IgD-negative memory B cell (primary cell): ENCODE results near the gene ITGB2. TPM values are rescaled to one million over a fixed set of nuclear protein-coding genes. Genes with fewer than 3 reads are reported as not detected.

Experiments used
- H3K27ac Mint-ChIP-seq, 3 donors: one replicate each; pipeline ENCODE4 v1.8.0; 2020 to 2022; ENCODE audit warnings: mild to moderate bottlenecking in 3 of 3, mixed read lengths in 3 of 3, moderate library complexity in 1 of 3
- H3K27me3 Mint-ChIP-seq: one replicate; pipeline ENCODE4 v1.8.0; 2021; ENCODE audit warnings: mixed read lengths
- H3K36me3 Mint-ChIP-seq: one replicate; pipeline ENCODE4 v1.8.0; 2020; ENCODE audit warnings: mild to moderate bottlenecking, mixed read lengths
- H3K4me1 Mint-ChIP-seq, 3 donors: one replicate each; pipeline ENCODE4 v1.8.0; 2020 to 2022; ENCODE audit warnings: mixed read lengths in 3 of 3, mild to moderate bottlenecking in 1 of 3
- H3K4me3 Mint-ChIP-seq, 4 donors: one replicate each; pipeline ENCODE4 v1.8.0; 2020 to 2022; ENCODE audit warnings: mild to moderate bottlenecking in 4 of 4, mixed read lengths in 4 of 4, moderate library complexity in 3 of 4
- H3K9me3 Mint-ChIP-seq, 3 donors: one replicate each; pipeline ENCODE4 v1.8.0; 2020 to 2021; ENCODE audit warnings: mixed read lengths in 3 of 3, mild to moderate bottlenecking in 1 of 3
- polyA plus RNA-seq: library from polyadenylated mRNA; unstranded; fragments of 300-500 nt; fragmentation: Illumina TruSeq; gene quantifications from one replicate; pipeline ENCODE4 v1.2.3, GENCODE V29; 2021

ITGB2 gene
- polyA plus RNA-seq, 1 donor from 2014 or later, result 294 TPM

DNA sequence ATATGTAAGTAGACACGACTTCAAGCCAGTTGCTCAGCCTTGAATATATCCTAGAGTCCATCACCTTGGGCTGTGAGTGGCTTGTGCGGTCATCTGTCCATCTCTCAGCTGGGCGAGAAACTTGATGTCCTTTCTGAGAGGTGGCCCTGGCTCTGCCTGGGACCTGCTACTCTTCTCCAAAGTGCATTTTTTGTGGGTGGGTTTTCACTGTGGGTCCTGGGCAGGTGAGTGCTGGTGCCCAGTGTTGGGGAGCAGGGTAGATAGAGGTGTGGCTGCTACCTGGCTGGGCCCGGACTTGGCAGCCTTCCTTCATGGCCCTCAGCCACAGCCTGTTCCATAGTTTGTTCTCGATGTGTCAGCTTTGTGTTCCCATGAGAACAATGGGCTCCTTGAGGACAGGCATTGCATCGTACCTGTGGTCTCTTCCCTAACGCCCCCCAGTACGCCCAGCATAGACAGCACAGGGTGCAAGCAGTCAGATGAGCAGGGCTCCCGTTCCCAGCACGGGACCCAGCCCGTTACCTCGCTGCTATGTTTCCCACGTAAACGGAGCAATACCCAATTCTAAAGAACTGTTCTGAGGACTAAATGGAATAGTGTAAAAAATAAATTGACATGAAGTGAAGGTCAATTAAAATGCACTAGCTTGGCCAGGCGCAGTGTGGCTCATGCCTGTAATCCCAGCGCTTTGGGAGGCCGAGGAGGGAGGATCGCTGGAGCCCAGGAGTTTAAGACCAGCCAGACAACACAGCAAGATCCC lies 18.3 kb upstream of the ITGB2 start:
- peaks cover 28 to 32% (median 30%) of the 10 kb centered on the region in 3 donors for H3K4me1 Mint-ChIP-seq
- H3K36me3 Mint-ChIP-seq, result peaks cover 3% of the 10 kb centered on the region
- H3K4me3 Mint-ChIP-seq, result peak overlapping the region; percentile 87 to 93 (median 92)
- no peaks in the 10 kb centered on the region for H3K27me3 Mint-ChIP-seq
- H3K27ac Mint-ChIP-seq, result peak overlapping the region; percentile 10 to 83 (median 13)
- no peaks in the 10 kb centered on the region for H3K9me3 Mint-ChIP-seq

GRCh38 chr21:44935533-44935927 lies 14.8 kb upstream of the ITGB2 start:
- H3K4me1 Mint-ChIP-seq, result peaks cover 18 to 20% (median 19%) of the 10 kb centered on the region in 3 donors
- no peaks in the 10 kb centered on the region for H3K36me3 Mint-ChIP-seq
- H3K27ac Mint-ChIP-seq, result no peak overlapping the region
- no peak overlapping the region for H3K4me3 Mint-ChIP-seq
- H3K27me3 Mint-ChIP-seq, result no peaks in the 10 kb centered on the region
- no peaks in the 10 kb centered on the region for H3K9me3 Mint-ChIP-seq

GRCh38 chr21:44934797-44935532 lies 14.3 kb upstream of the ITGB2 start:
- H3K4me1 Mint-ChIP-seq, result peaks cover 16 to 22% (median 22%) of the 10 kb centered on the region in 3 donors
- no peaks in the 10 kb centered on the region for H3K36me3 Mint-ChIP-seq
- peak overlapping the region in 1 of 3 donors; percentile 60 for H3K27ac Mint-ChIP-seq
- peak overlapping the region in 1 of 4 donors; percentile 10 for H3K4me3 Mint-ChIP-seq
- no peaks in the 10 kb centered on the region for H3K27me3 Mint-ChIP-seq
- no peaks in the 10 kb centered on the region for H3K9me3 Mint-ChIP-seq

DNA sequence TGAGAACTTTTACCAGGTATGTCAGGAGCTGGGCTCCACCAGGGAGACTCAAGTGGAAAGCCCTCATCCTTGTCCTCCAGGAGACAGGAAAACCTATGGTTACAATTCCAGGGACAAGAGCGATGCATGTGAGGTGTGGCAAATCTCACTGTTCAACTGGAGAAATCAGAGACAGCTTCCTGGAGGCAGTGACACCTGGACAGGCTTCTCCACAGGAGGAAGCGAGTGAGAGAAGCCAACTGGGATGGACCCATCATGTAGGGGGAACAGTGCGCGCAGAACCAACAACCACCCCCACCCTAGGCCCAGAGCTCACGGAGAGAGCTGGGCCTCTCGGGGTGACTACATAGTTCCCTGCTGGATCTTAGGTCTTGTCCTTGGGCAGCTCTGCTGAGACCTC lies 13.6 kb upstream of the ITGB2 start:
- peaks cover 0 to 2% (median 0%) of the 10 kb centered on the region in 3 donors for H3K9me3 Mint-ChIP-seq
- no peaks in the 10 kb centered on the region for H3K36me3 Mint-ChIP-seq
- peak overlapping the region in 1 of 3 donors; percentile 60 for H3K27ac Mint-ChIP-seq
- peaks cover 16 to 28% (median 26%) of the 10 kb centered on the region in 3 donors for H3K4me1 Mint-ChIP-seq
- H3K27me3 Mint-ChIP-seq, result no peaks in the 10 kb centered on the region
- H3K4me3 Mint-ChIP-seq, result peak overlapping the region in 1 of 4 donors; percentile 69

DNA sequence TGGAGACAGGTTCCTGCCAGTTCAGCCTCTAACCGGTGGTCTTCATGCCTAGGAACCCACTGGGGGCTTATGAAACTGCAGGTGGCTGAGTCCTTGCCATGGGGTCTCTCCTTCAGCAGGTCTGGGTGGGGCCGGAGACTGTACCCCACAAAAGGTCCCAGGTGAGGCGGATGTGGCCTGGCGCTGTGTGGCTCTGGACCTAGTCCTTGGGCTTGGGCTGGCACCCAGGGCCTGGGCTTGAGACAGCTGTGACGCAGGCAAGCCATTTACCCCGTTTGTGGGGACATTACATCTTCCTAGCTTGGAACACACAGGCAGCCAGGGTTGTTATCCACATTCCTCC lies 13.2 kb upstream of the ITGB2 start:
- H3K27ac Mint-ChIP-seq, result peak overlapping the region in 2 of 3 donors; percentile 53 to 60
- no peaks in the 10 kb centered on the region for H3K27me3 Mint-ChIP-seq
- no peaks in the 10 kb centered on the region for H3K36me3 Mint-ChIP-seq
- peaks cover 16 to 26% (median 24%) of the 10 kb centered on the region in 3 donors for H3K4me1 Mint-ChIP-seq
- peak overlapping the region in 2 of 4 donors; percentile 58 to 69 for H3K4me3 Mint-ChIP-seq
- H3K9me3 Mint-ChIP-seq, result peaks cover 0 to 2% (median 0%) of the 10 kb centered on the region in 3 donors

DNA sequence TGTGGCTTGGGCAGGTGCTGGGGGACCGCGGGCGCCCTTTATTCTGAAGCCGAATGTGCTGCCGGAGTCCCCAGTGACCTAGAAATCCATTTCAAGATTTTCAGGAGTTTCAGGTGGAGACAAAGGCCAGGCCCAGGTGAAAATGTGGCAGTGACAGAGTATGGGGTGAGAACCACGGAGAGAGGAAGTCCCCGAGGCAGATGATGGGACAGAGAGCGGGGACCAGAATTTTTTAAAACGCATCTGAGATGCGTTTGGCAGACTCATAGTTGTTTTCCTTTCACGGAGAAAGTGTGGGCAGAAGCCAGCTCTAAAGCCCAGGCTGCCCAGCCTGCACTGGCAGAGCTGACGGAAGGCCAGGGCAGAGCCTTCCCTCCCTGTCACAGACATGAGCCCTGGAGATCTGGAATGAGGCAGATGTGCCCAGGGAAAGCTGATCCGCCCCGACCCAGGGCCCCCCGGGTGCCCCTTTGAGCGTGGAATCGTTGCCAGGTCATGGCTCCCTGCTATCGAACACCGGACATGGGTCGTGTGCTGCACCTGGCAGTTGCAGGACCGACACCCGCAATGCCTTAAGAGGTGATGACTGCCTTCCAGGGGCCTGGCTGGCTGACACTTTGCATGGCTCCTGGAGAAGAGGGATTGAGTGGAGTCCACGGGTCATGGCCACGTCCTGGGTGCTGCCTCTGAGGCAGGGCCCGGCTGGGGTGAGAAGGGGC lies 12.7 kb upstream of the ITGB2 start:
- peaks cover 16 to 27% (median 22%) of the 10 kb centered on the region in 3 donors for H3K4me1 Mint-ChIP-seq
- H3K4me3 Mint-ChIP-seq, result peak overlapping the region; percentile 47 to 88 (median 68)
- peaks cover 0 to 2% (median 0%) of the 10 kb centered on the region in 3 donors for H3K9me3 Mint-ChIP-seq
- no peaks in the 10 kb centered on the region for H3K27me3 Mint-ChIP-seq
- H3K27ac Mint-ChIP-seq, result peak overlapping the region in 1 of 3 donors; percentile 60
- no peaks in the 10 kb centered on the region for H3K36me3 Mint-ChIP-seq

DNA sequence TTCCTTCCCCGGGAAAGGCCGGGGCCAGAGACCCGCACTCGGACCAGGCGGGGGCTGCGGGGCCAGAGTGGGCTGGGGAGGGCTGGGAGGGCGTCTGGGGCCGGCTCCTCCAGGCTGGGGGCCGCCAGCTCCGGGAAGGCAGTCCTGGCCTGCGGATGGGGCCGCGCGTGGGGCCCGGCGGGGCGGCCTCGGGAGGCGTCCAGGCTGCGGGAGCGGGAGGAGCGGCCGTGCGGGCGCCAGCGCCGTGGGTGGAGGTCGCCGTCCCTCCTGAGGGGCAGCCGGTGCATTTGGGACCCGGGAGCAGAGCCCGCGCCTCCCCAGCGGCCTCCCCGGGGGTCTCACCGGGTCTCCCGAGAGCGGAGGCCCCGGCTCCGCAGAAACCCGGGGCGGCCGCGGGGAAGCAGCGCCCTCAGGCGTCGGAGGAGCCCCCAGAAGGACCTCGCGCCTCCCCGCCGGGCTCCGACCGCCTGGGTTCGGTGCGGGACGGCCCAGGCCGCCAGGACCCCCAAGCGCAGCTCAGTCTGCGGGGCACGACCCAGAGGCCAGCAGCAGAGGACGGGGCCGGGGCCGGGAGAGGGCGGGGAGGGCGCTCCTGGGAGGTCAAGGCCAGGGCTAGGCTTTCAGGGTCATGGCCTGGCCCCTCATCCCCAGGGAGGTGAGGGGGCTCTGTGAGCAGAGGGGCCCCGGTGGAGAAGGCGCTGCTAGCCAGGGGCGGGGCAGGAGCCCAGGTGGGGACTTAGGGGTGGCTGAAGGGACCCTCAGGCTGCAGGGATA lies 11.9 kb upstream of the ITGB2 start:
- H3K27ac Mint-ChIP-seq, result peak overlapping the region in 1 of 3 donors; percentile 42
- H3K4me1 Mint-ChIP-seq, result peaks cover 16 to 31% (median 27%) of the 10 kb centered on the region in 3 donors
- peak overlapping the region; percentile 69 to 98 (median 92) for H3K4me3 Mint-ChIP-seq
- H3K9me3 Mint-ChIP-seq, result peaks cover 0 to 2% (median 0%) of the 10 kb centered on the region in 3 donors
- H3K27me3 Mint-ChIP-seq, result no peaks in the 10 kb centered on the region
- H3K36me3 Mint-ChIP-seq, result no peaks in the 10 kb centered on the region

DNA sequence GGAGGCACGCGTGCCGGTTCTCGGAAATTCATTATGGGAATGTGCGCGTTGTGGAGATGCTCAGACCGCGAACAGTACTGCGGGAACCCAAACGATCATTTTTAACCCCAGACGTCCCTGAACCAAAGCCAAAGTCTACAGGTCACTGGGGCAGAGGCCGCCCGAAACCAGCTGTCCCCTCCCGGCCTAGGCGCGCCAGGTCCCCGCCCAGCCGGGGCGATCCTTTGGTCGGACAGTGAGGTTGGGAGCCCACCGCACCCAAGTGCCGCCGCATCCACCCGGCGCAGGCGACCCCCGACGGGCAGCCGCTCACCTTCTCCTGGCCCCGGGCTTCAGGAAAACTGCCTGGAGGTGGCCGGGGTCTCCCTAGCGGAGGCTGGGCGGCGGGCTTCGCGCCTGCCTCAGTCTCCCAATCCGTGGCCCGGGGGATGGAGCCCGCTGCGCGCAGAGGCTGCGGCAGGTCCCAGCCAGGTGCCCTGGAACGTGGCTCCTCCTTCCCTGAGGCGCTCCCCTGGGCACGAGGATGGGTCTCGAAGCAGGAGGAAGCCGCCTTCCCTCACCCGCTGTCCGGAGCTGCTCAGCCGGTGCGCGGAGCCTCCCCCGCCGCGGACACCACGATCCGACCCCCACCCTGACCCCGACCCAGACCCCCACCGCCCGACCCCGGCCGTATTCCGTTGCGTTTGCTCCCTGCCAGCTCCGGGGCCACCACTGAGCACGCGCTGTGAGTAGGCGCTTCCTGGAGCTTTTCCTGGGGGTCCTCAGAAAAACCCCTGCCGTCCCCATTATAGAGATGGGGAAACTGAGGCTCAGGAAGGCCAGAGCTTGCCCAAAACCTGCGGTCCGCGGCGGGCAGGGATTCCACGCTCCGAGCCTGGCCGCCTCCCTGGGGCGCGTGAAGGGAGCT lies 11.1 kb upstream of the ITGB2 start:
- H3K27ac Mint-ChIP-seq, result peak overlapping the region; percentile 93 to 97 (median 94)
- peak overlapping the region; percentile 88 to 98 (median 96) for H3K4me3 Mint-ChIP-seq

DNA sequence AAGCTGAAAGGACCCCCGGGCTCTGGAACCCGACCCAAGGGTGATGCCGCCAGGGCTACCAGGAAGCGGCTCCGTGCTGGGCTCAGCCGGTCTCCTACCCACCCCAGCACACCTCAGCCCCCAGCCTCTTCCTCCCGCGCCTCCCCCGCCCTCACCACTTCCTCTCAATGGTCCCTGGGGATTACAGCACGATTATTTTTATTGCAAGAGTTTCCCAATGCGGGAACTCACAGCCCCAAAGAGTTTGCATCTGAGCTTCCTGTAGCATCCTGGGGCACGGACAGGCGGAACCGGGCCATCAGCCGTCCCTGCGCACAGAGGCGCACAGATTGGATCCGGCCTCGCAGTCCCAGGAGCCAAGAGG lies 10.4 kb upstream of the ITGB2 start:
- peak overlapping the region; percentile 94 to 97 (median 94) for H3K27ac Mint-ChIP-seq
- peak overlapping the region; percentile 88 to 98 (median 96) for H3K4me3 Mint-ChIP-seq
- peaks cover 25 to 42% (median 38%) of the 10 kb centered on the region in 3 donors for H3K4me1 Mint-ChIP-seq
- no peaks in the 10 kb centered on the region for H3K27me3 Mint-ChIP-seq
- H3K36me3 Mint-ChIP-seq, result no peaks in the 10 kb centered on the region
- H3K9me3 Mint-ChIP-seq, result peaks cover 0 to 2% (median 0%) of the 10 kb centered on the region in 3 donors

More for the DNA sequence above, 11.1 kb upstream of the ITGB2 start:
- no peaks in the 10 kb centered on the region for H3K27me3 Mint-ChIP-seq
- H3K9me3 Mint-ChIP-seq, result peaks cover 0 to 2% (median 0%) of the 10 kb centered on the region in 3 donors
- H3K4me1 Mint-ChIP-seq, result peaks cover 22 to 35% (median 32%) of the 10 kb centered on the region in 3 donors
- H3K36me3 Mint-ChIP-seq, result no peaks in the 10 kb centered on the region

- H3K9me3 Mint-ChIP-seq, result peaks cover 0 to 2% (median 0%) of the 10 kb centered on the region in 3 donors
- peak overlapping the region; percentile 94 to 97 (median 94) for H3K27ac Mint-ChIP-seq
- no peaks in the 10 kb centered on the region for H3K27me3 Mint-ChIP-seq
- peaks cover 25 to 44% (median 42%) of the 10 kb centered on the region in 3 donors for H3K4me1 Mint-ChIP-seq
- peak overlapping the region; percentile 88 to 98 (median 96) for H3K4me3 Mint-ChIP-seq
- no peaks in the 10 kb centered on the region for H3K36me3 Mint-ChIP-seq
Observed at GRCh38 chr21:44930543-44930981, 9.9 kb upstream of the ITGB2 start.

GRCh38 chr21:44929799-44930542 lies 9.3 kb upstream of the ITGB2 start:
- Mint-ChIP-seq H3K36me3 (no peaks in the 10 kb centered on the region), H3K27ac (peak overlapping the region; percentile 94 to 97 (median 94)), H3K4me1 (peaks cover 26 to 49% (median 48%) of the 10 kb centered on the region in 3 donors), H3K9me3 (peaks cover 0 to 2% (median 0%) of the 10 kb centered on the region in 3 donors), H3K27me3 (no peaks in the 10 kb centered on the region), H3K4me3 (peak overlapping the region; percentile 88 to 98 (median 96))

GRCh38 chr21:44929242-44929798 lies 8.6 kb upstream of the ITGB2 start:
- Mint-ChIP-seq H3K9me3 (peaks cover 0 to 2% (median 0%) of the 10 kb centered on the region in 3 donors), H3K27me3 (no peaks in the 10 kb centered on the region), H3K4me1 (peaks cover 33 to 55% (median 54%) of the 10 kb centered on the region in 3 donors), H3K27ac (peak overlapping the region; percentile 64 to 97 (median 94)), H3K4me3 (peak overlapping the region; percentile 59 to 98 (median 93)), H3K36me3 (no peaks in the 10 kb centered on the region)
